Measurements from ENCODE around the gene C10orf53.

The C10orf53 gene

GRCh38 chr10:49696311-49696710 lies 16.9 kb downstream of the C10orf53 start:
- in situ Hi-C loops (cut with MboI; ENCODE audit: low pct_unique_long_range_greater_than_20kb, low sequenced_read_pairs, unreplicated experiment) = no loop called here
- no peak for DNase-seq (ENCODE audit: low spot score)
- TF ChIP-seq CTCF (IDR thresholded peaks at IDR 0.05; ENCODE audit: extremely low read depth, insufficient read depth, missing control alignments) = no peak

GRCh38 chr10:49698679-49699078 lies 19.2 kb downstream of the C10orf53 start:
- no peak for TF ChIP-seq CTCF (IDR thresholded peaks at IDR 0.05; ENCODE audit: extremely low read depth, insufficient read depth, missing control alignments)

GRCh38 chr10:49700211-49700610 lies 20.8 kb downstream of the C10orf53 start:
- DNase-seq (ENCODE audit: low spot score) = no peak
- no peak for TF ChIP-seq CTCF (IDR thresholded peaks at IDR 0.05; ENCODE audit: extremely low read depth, insufficient read depth, missing control alignments)
- in situ Hi-C loops (cut with MboI; ENCODE audit: low pct_unique_long_range_greater_than_20kb, low sequenced_read_pairs, unreplicated experiment) = no loop called here

More at GRCh38 chr10:49698679-49699078, 19.2 kb downstream of the C10orf53 start:
- no peak for DNase-seq (ENCODE audit: low spot score)
- in situ Hi-C loops (cut with MboI; ENCODE audit: low pct_unique_long_range_greater_than_20kb, low sequenced_read_pairs, unreplicated experiment) = no loop called here

- in situ Hi-C loops (cut with MboI; ENCODE audit: low pct_unique_long_range_greater_than_20kb, low sequenced_read_pairs, unreplicated experiment) = no loop called here
- TF ChIP-seq CTCF (IDR thresholded peaks at IDR 0.05; ENCODE audit: extremely low read depth, insufficient read depth, missing control alignments) = no peak
- no peak for DNase-seq (ENCODE audit: low spot score)
Observed at GRCh38 chr10:49700997-49701396, 21.5 kb downstream of the C10orf53 start.

GRCh38 chr10:49707585-49707984 lies 28.1 kb downstream of the C10orf53 start:
- in situ Hi-C loops (cut with MboI; ENCODE audit: low pct_unique_long_range_greater_than_20kb, low sequenced_read_pairs, unreplicated experiment) = no loop called here
- no peak for TF ChIP-seq CTCF (IDR thresholded peaks at IDR 0.05; ENCODE audit: extremely low read depth, insufficient read depth, missing control alignments)
- DNase-seq (ENCODE audit: low spot score) = no peak

GRCh38 chr10:49709934-49710333 lies 30.5 kb downstream of the C10orf53 start:
- no peak for DNase-seq (ENCODE audit: low spot score)
- TF ChIP-seq CTCF (IDR thresholded peaks at IDR 0.05; ENCODE audit: extremely low read depth, insufficient read depth, missing control alignments) = no peak
- in situ Hi-C loops (cut with MboI; ENCODE audit: low pct_unique_long_range_greater_than_20kb, low sequenced_read_pairs, unreplicated experiment) = no loop called here

- DNase-seq (ENCODE audit: low spot score) = no peak
- in situ Hi-C loops (cut with MboI; ENCODE audit: low pct_unique_long_range_greater_than_20kb, low sequenced_read_pairs, unreplicated experiment) = no loop called here
- TF ChIP-seq CTCF (IDR thresholded peaks at IDR 0.05; ENCODE audit: extremely low read depth, insufficient read depth, missing control alignments) = no peak
Observed at GRCh38 chr10:49710966-49711365, 31.5 kb downstream of the C10orf53 start.
